Activated T-cell treated with anti-CD3 and anti-CD28 coated beads, Interleukin-2, amount 50 U/mL, for 1 hour (primary cell): ENCODE measurements around the gene ZNF593.
A peak's percentile ranks its signal among the peaks of the same experiment; 100 is the strongest.

Source experiments
- DNase-seq: peaks from one replicate; pipeline ENCODE4 v3.0.0-alpha.2; 2020

ZNF593 gene

DNA sequence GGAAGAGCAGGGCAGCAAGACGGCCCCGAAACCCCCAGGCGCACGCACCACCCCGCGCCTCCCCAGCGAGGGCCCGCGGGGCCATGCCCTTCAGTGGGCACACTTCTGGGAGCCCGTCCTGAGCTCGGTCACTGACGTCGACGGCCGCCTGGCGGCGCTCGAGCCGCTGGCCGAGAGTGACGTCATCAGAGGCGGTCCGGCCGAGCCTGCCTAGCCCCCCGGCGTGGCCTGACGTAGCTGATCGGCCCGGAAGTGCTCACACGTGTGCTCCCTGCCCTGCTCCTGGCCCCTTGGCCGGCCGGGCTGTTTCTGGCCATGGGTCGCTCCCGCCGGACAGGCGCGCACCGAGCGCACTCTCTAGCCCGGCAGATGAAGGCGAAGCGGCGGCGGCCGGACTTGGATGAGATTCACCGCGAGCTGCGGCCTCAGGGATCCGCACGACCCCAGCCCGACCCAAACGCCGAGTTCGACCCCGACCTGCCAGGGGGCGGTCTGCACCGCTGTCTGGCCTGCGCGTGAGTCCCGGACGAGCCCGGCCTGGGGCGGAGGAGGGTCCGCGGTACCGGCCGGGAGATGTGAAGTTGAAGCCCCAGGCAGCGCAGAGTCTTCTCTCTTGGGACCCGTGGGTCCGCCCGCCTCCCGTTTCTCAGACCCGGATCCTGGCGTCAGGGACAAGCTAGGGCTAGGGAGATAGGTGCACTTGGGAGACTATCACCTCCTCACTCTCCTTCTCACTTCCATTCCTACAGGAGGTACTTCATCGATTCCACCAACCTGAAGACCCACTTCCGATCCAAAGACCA, at the start of gene ZNF593:
ZNF593 (plus strand) TSS at position 240 of the 803 bp plus-strand sequence; CDS start at position 316, 76 bp downstream.
- peak; percentile 88 for DNase-seq

DNA sequence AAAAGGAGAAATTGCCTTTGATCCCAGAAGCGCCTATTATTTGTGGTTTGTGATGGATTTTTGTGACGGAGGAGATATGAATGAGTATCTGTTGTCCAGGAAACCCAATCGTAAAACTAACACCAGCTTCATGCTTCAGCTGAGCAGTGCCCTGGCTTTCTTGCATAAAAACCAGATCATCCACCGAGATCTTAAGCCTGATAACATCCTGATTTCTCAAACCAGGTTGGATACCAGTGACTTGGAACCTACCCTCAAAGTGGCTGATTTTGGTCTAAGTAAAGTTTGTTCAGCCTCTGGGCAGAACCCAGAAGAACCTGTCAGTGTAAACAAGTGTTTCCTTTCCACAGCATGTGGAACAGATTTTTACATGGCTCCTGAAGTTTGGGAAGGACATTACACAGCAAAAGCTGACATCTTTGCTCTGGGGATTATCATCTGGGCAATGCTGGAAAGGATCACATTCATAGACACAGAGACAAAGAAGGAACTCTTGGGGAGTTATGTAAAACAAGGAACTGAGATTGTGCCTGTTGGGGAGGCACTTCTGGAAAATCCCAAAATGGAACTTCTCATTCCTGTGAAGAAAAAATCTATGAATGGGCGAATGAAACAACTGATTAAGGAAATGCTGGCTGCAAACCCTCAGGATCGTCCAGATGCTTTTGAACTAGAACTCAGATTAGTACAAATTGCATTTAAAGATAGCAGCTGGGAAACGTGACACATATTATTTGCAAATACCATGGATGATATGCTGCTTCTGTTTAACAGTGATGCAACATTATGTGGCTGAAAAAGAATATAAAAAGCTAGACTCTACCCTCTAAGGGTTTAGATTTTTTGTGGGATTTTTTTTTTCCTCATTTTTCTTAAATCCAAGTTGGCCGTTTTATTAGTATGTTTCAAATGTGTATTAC, 47.6 kb upstream of the ZNF593 start:
- no peak for DNase-seq

DNA sequence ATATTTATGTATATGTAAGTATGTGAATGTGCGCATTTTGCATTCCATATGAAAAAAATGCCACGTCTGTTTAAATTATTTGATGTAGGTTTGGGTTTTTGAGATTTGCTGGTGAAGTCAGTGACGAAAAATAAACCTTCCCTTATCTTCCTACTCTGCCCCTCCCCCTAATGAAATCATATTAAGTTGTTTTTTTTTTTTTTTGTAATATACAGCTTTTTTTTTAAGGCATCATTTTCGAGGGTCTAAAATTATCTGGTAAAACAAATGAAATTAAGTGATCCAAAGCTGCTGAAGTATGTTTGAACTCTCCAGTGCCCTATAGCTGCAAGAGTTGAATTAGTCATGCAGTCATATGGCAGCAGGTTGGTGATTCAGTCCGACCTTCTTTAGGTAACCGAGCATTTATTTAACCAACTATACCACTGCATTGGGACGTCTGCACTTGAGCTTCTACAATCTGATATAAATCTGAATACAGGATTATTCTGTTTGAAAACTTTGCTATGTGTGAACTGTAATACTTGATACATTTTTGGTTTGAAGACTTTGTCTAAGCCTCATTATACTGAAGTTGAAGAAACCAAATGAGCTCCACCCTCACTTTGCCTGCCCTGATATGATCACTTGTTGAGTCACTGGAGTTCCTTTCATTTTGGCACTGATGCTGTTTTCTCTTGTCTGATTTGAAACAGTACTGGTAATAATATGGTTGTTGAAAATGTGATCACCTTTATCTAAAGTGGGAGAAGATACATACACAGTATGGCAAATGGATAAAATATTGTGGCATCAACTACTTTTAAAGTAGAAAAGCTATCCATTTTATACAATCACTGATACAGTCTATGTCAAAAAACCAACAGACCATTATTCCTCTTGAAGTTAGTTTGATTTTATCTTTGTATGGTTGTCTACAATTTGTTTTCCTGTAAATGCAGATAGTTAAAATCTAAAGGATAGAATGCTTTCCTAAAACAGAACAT, 46.4 kb upstream of the ZNF593 start:
- no peak for DNase-seq

DNA sequence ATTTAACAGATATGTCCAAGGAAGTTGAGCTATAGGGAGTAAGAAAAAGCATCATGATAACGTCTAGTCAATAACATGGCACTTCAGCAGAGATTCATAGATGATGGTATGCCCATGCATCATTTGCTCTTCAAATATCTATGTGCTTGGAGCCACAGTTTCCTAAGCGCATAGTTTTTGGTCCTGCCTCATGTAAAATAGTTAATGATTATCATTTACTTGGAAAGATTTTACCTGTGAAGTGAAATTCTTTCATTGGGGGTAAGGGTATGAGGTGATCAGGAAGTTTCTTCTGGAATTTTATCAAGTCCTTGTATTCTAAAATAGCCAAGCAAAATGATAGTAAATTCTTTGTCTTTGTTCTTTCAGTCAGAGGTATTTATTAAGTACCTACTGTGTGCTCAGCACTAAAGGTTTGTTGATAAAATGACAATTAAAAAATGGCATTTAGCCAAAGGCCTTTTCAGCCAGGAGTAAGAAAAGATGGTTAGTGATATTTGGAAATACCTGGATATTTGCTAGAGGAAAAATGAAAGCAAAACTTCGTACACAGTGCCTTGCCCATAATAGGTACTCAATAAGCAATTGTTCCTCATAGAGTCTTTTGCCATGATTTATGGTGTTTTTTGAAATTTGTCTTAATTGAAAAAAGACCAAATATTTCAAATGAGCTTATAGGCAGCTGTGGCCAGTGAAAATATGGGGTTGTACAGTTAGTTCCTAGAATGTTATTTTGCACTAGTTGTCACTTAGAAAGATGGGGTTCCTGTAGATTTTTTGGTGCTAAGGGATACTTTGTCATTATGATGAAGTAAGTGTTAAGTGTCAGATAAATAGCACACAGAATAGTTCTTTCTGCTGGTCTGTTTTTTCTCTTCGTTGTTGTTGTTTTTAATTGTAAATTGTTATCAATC, 45.0 kb upstream of the ZNF593 start:
- no peak for DNase-seq

DNA sequence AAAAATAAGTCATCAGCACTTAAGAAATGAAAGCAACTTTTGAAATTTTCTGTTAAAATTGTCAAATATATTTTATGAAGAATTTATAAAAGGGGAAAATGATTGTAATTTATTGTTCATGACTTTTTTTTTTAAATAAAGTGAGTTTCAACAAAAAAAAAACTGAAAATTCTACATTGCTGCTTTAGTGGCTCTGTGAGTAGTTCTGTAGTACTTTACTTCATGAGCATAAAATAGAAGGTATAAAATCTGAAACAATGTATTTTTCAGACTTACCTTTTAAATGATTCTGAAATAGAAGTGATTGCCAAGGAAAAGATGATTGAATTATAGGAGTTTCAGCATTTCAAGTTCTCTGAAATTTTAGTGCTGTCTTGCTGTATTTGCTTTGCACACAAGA, 44.3 kb upstream of the ZNF593 start:
- no peak for DNase-seq

DNA sequence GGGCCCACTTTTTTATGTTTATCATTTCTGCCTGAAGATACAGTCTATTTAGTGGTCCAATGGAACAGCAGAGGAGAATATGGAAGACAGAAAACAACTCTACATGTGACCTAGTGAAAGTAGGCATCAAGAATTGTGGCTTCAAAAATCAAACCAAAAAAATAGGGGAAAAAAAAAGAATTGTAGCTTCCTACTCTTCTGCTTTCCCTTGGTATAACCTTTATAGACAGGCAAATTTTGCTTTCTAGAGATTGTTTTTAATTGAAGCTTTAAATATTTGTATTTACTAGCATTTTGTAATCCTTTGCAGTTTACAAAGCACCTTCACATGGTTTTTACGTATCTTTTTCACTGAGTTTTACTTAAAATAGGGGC, 43.8 kb upstream of the ZNF593 start:
- no peak for DNase-seq

DNA sequence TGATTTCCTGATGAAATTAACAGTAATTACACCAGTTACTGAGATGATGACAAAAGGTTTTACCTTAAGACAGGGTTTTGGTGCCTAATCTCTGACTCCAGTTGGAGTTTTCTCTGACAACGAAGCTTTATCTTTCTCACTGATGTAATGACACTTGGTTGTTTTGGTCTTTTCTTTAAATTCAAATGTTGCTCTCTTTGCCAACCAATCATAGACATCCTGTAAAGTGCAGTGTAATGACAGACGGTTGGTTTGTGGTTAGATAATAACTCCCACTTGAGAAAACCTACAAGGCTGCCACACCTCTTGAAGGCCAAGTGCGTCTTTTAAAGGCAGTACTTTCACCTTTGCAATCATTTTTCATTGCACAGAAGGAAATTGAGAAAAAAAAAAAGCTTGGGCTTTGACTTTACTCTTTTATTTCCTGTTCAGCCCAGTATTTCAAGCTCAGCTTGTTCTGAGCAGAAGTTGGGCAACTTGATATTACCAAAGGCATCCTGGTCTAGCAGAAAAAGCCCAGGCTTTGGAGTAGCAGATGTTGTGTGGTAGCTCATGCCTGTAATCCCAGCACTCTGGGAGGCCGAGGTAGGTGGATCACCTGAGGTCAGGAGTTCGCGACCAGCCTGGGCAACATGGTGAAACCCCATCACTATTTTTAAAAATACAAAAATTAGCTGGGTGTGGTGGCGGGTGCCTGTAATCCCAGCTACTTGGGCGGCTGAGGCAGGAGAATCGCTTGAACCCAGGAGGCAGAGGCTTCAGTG, 43.2 kb upstream of the ZNF593 start:
- DNase-seq = no peak

DNA sequence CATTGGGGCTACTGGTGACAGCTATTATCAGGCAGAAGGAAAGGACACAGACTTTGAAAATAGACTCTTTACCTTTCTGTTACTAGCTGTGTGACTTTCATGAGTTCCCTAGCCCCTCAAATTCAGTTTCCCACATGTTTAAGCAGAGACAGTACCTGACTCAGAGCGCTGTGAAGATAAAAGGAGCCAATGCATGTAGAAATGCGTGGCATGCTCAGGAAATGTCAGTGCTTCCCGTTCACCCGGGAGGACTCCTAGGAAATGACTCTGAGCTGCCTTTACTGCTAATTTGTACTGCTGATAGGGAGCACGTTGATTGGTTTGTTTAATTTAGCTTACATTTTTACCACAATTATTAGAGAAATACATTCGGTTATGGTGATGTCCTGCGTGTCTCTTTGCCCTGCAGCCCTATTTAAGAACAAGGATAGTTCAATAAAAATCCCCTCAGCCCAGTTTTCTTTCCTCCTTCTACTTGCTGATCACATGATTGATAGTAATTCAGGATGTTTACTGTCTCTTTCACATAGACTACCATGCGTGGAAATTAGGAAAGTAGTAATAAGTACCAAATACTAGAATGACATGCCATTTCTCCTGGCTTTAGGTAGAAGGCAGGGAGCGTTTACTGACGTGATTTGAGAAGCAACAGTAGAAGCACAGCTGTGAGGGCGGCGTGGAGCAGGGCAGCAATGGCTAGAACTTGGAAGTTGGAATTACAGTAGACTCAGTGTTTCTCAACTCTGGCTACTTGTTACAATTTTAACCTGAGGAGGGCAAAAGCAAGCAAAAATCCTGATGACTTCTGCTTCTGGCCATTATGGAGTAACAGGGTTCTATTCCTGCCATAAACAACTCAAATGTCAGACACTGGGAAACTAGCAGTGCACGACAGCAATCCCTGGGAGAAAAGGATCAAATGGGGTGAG, 42.2 kb upstream of the ZNF593 start:
- DNase-seq = no peak

DNA sequence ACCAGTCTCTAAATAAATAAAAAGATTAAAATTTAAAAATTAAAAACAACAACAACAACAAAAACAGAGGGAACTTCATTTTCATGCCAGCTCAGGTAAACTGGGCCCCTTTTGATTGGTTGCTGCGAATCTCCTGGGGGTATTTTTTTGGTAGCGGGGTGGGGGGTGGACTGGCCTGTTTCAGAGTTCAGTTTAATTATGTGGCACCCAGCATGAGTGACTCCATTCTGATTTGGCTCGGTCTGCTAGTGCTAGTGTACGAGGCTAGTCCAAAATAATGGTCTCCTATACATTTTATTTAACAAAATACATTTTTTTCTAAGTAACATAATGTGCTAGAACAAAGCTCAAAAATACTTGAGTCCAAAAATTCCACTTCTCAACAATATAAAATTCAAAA, 39.9 kb upstream of the ZNF593 start:
- no peak for DNase-seq

DNA sequence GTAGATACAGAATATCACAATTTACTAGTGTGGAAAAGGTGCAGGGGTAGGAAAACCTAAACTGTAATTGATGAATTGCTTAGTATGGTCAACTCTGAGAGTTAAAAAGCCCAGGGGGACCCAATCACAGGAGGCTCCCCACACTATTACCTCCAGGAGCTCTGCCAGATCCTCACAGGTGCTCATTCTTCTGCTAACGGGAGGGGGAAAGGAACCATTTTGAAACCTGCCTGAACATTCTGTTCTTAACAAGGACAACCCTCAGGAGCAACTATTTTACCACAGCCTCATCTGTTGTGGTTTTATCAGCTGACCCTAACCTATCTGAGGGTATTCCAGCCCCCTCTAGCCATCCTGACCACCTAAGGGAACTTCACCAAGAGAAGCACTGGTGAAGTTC, 39.0 kb upstream of the ZNF593 start:
- no peak for DNase-seq

DNA sequence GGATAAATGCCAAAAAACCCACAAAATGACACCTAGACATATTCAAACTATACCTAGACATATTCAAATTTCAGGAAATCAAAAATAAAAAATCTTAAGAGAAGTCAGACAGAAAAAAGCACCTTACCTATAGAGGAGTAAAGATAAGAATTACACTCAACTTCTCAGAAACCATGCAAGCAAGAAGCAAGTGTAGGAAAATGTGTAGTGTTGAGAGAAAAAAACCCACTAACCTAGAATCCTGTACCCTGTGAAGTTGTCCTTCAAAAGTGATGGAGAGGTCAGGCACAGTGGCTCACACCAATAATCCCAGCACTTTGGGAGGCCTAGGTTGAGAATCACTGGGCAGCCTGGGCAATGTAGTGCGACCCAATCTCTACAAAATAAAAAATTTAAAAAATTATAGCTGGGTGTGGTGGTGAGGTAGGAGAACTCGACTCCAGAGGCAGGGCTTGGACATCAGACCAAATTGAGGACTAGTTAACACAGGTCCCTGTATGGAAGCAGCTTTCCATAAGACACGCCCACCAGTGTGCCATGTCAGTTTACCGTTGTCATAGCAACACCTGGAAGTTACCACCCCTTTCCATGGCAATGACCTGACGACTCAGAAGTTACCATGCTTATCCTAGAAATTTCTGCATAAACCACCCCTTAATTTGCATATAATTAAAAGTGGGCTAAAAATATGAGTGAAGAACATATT, 37.4 kb upstream of the ZNF593 start:
- no peak for DNase-seq

DNA sequence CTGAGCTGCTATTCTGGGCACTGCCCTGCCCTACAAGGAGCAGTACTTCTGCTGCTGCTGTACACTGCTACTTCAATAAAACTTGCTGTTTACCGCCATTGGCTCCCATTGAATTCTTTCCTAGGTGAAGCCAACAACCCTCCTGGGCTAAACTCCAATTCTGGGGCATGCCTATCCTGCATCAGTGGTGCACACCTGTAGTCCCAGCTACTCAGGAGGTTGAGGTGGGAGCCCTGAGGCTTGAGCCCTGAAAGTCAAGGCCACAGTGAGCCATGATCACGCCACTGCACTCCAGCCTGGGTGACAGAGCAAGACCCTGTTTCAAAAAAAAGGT, 36.9 kb upstream of the ZNF593 start:
- DNase-seq = no peak

DNA sequence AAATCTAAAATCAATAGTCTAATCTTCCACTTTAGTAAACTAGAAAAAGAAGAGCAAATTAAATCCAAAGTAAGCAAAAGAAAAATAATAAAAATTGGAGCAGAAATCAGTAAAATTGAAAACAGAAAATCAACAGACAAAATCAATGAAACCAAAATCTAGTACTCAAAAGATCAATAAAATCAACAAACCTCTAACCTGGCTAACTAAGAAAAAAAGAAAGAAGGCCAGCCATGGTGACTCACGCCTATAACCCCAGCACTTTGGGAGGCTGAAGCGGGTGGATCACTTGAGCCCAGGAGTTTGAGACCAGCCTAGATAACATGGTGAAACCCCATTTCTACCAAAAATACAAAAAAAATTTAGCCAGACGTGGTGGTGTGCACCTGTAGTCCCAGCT, 35.2 kb upstream of the ZNF593 start:
- no peak for DNase-seq

DNA sequence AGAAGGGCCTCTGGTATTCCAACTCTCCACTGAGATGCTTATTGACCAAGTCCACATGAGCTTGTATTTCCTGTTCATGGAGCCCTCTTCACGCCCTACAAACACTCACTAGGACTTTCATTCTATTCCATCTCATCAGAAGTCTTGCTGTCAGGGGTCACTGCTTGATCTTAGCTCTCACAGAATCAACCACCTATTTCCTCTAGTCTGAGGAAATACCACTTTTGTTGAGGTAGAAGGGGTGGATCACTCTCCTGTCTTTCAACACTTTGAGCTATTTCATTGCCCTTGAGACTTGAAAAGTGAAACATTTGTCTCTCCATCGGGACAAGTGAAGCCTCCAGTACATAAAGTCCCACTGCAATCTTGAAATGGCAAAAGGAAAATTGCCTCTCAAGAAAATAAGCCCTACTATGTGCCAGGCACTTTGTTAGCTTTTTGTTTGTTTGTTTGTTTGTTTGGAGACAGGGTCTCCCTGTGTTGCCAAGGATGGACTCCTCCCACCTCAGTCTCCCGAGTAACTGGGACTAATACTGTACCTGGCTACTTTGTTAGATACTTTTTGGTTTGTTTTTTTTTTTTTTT, 30.6 kb upstream of the ZNF593 start:
- DNase-seq = no peak

DNA sequence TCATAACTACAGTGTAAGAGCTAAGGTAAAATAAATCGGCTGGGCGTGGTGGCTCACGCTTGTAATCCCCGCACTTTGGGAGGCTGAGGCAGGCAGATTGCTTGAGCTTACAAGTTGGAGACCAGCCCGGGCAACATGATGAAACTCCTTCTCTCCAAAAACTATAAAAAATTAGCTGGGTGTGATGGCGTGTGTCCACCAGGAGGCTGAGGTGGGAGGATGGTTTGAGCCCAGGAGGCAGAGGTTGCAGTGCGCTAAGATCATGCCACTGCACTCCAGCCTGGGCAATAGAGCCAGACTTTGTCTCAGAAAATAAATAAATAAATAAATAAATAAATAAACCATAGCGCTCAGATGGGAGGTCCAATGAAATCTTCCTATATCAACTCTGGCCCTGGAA, 27.5 kb upstream of the ZNF593 start:
- no peak for DNase-seq

DNA sequence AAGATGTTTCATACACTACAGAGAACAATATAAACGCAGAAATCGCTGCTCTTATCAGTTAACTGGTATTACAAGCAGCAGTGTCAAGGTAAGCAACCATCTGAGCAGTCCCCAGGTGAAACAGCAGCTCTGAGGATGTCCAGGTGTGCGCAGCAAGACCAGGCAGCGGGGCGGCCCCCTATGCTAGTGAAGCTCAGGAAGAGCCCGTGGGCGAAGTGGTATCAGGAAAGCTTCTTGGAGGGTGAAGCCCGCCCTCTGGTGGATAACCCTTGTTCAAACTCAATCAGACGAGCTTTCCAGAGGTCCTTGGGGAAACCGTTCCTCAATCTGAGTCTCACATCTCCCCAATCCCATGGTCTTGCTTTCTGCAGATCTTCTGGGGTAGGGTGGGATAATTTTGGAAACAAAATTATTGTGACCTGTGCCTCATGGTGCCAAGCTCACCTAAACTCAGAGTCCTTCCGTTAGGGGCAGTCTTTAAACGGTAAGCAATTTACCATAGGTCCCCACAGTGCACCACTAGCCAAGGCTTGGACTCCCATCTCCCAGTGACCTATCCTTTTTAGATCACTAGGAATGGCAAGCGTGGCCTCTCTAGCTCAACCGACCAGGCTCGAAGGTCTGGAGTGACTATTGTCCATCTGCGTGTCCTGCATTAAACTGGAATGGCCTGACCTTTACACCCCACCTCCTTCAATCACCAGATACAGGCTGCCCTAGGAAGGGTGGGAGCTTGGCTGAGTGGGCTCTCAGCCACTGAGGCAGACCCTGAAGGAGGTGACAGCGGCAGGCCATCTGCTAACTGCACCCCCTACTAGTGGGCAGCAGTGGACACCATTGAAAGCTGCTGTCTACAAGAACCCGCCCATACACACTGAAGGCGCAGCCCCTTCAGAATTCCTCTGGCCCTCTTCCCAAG, 24.4 kb upstream of the ZNF593 start:
- DNase-seq = peak; percentile 74

DNA sequence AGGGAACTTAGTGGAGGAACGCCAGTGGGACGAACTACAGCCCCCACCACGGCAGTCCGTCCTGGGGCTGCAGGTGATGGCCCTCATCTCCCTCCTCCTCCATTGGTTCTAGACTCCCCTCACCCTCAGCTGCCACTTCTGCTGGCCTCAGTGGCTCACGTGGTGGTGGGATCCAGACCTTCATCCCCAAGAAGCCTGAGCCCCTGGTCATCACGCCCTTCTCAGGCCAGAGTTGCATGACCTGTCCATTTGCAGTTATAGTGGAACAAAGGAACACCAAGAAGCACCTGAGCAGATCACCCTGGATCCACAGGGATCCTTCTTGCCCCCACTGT, 23.8 kb upstream of the ZNF593 start:
- DNase-seq = no peak

DNA sequence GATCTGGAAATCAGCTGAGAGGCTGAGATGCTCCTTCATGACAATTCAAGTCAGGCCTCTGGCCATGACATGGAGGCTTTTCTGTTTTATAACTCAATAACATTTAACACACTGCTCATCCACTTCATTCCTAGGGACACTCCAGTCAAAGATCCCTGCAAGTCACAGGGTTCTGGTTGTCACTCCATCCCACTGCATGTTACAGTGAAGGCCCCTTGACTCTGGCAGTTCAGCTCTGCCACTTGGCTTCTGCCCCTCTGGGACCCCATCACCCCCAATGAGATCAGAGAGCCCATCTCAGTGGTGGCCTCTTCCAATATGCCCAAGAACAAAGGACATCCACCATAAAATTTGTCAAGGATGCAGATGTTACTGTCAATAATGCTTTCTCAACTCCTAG, 20.8 kb upstream of the ZNF593 start:
- no peak for DNase-seq
